ENCODE measurements around the gene SPINDOC.

Gene SPINDOC

GRCh38 chr11:63834535-63835157 lies 21.4 kb downstream of the SPINDOC start:
- DNase-seq (ENCODE audit: low spot score), result no peak

- no peak for DNase-seq (ENCODE audit: low spot score)
Observed at GRCh38 chr11:63835158-63835545, 21.9 kb downstream of the SPINDOC start.

- DNase-seq (ENCODE audit: low spot score), result peak; percentile 77
Observed at GRCh38 chr11:63837027-63837688, 23.9 kb downstream of the SPINDOC start.

GRCh38 chr11:63837739-63838138 lies 24.5 kb downstream of the SPINDOC start:
- DNase-seq (ENCODE audit: low spot score), result no peak

GRCh38 chr11:63838150-63838677 lies 25.0 kb downstream of the SPINDOC start:
- no peak for DNase-seq (ENCODE audit: low spot score)

GRCh38 chr11:63838678-63839507 lies 25.6 kb downstream of the SPINDOC start, which contains the start of gene MARK2:
MARK2 (plus strand) TSS chr11:63839110; CDS start chr11:63839507, 397 bp downstream.
- DNase-seq (ENCODE audit: low spot score), result peak; percentile 98

- no peak for DNase-seq (ENCODE audit: low spot score)
Observed at GRCh38 chr11:63839508-63840355, 26.5 kb downstream of the SPINDOC start.

- no peak for DNase-seq (ENCODE audit: low spot score)
Observed at GRCh38 chr11:63840356-63841060, 27.3 kb downstream of the SPINDOC start.

GRCh38 chr11:63841554-63841953 lies 28.3 kb downstream of the SPINDOC start:
- DNase-seq (ENCODE audit: low spot score), result no peak

- DNase-seq (ENCODE audit: low spot score), result no peak
Observed at GRCh38 chr11:63843041-63843440, 29.8 kb downstream of the SPINDOC start.

GRCh38 chr11:63844836-63845235 lies 31.6 kb downstream of the SPINDOC start:
- DNase-seq (ENCODE audit: low spot score), result no peak

GRCh38 chr11:63845303-63845702 lies 32.0 kb downstream of the SPINDOC start:
- no peak for DNase-seq (ENCODE audit: low spot score)

- no peak for DNase-seq (ENCODE audit: low spot score)
Observed at GRCh38 chr11:63845911-63846310, 32.7 kb downstream of the SPINDOC start.

GRCh38 chr11:63846897-63847296 lies 33.6 kb downstream of the SPINDOC start:
- no peak for DNase-seq (ENCODE audit: low spot score)

GRCh38 chr11:63847363-63847762 lies 34.1 kb downstream of the SPINDOC start:
- DNase-seq (ENCODE audit: low spot score), result no peak

GRCh38 chr11:63849691-63850090 lies 36.4 kb downstream of the SPINDOC start:
- no peak for DNase-seq (ENCODE audit: low spot score)

- DNase-seq (ENCODE audit: low spot score), result no peak
Observed at GRCh38 chr11:63850920-63851319, 37.7 kb downstream of the SPINDOC start.

- DNase-seq (ENCODE audit: low spot score), result no peak
Observed at GRCh38 chr11:63851364-63851763, 38.1 kb downstream of the SPINDOC start.

- DNase-seq (ENCODE audit: low spot score), result no peak
Observed at GRCh38 chr11:63853476-63853875, 40.2 kb downstream of the SPINDOC start.

GRCh38 chr11:63854696-63855095 lies 41.4 kb downstream of the SPINDOC start:
- DNase-seq (ENCODE audit: low spot score), result no peak

- no peak for DNase-seq (ENCODE audit: low spot score)
Observed at GRCh38 chr11:63855975-63856374, 42.7 kb downstream of the SPINDOC start.
